AG04449 (cell line): ENCODE results near the gene KRTAP21-2.

ENCODE experiments used
- CTCF ChIA-PET: fragments of 350-600 bp; formaldehyde crosslinking; extraction: SDS; loops from one replicate; lab custom pipeline; 2021; ENCODE audit warnings: antibody characterized with exemption; lab: Yijun Ruan, JAX
- POLR2A ChIA-PET: fragments of 400-600, 350-600 bp; formaldehyde crosslinking; extraction: SDS; loops from one replicate; lab custom pipeline; 2020; ENCODE audit warnings: antibody characterized with exemption, inconsistent platforms; lab: Yijun Ruan, JAX
- DNase-seq: peaks from one replicate; pipeline ENCODE4 v3.0.0-alpha.2; 2010; ENCODE audit warnings: low read depth, low spot score
- H3K4me3 ChIP-seq: 2 replicates; pipeline ENCODE4 v1.5.1; 2011; ENCODE audit warnings: low read depth, mild to moderate bottlenecking, control low read depth, low read length
- TF ChIP-seq, protein P1 (sequence below): IDR thresholded peaks from one replicate; pipeline ENCODE4 v1.5.1; 2011; ENCODE audit warnings: mild to moderate bottlenecking, moderate library complexity, low read length, control low read depth, inconsistent platforms; ENCODE audit not compliant: insufficient read depth; ENCODE audit errors: missing control alignments

The KRTAP21-2 gene

DNA sequence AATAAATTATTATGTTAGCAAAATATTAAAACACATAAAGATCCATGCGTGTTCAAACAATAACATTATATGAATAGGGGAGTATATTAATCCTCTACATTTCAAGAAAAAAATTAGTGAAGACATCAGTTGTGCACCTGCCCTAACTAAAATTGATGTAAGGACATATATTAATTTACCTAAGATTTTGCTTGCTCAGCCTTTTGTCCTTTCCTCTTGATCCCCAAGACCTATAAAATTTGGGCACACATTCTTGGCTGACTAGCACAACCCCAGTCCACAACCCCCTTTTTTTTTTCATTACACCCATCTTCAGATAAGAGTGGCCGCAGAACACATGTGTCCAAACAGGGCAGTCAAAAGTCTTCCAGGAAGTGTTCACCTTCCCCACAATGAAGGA lies 6.6 kb downstream of the KRTAP21-2 start:
- no peak overlapping the region for H3K4me3 ChIP-seq
- ChIA-PET POLR2A (no interaction called here), CTCF (no interaction called here)
- DNase-seq = no peak
- TF ChIP-seq, protein P1, sequence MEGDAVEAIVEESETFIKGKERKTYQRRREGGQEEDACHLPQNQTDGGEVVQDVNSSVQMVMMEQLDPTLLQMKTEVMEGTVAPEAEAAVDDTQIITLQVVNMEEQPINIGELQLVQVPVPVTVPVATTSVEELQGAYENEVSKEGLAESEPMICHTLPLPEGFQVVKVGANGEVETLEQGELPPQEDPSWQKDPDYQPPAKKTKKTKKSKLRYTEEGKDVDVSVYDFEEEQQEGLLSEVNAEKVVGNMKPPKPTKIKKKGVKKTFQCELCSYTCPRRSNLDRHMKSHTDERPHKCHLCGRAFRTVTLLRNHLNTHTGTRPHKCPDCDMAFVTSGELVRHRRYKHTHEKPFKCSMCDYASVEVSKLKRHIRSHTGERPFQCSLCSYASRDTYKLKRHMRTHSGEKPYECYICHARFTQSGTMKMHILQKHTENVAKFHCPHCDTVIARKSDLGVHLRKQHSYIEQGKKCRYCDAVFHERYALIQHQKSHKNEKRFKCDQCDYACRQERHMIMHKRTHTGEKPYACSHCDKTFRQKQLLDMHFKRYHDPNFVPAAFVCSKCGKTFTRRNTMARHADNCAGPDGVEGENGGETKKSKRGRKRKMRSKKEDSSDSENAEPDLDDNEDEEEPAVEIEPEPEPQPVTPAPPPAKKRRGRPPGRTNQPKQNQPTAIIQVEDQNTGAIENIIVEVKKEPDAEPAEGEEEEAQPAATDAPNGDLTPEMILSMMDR = no peak

DNA sequence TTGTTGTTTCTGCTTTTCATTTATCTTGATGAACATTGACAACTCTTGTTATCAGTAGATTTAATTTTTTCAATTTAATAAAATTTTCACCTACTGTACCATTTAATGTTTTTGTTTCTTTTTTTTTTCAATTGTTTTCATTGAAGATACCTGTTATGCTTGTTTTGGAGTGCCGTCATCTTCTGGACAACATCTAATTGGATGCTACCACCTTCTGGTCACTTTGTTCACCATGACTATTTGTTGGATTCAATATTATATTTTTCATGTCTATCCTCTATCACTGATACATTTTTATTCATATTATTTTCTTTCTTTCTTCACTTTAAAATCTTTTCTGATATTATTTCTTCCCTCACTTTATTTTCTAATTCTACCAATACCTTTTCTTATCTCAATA lies 14.0 kb downstream of the KRTAP21-2 start:
- CTCF ChIA-PET = no interaction called here
- POLR2A ChIA-PET = no interaction called here
- DNase-seq = no peak
- TF ChIP-seq, protein P1 = no peak
- H3K4me3 ChIP-seq = no peak overlapping the region

DNA sequence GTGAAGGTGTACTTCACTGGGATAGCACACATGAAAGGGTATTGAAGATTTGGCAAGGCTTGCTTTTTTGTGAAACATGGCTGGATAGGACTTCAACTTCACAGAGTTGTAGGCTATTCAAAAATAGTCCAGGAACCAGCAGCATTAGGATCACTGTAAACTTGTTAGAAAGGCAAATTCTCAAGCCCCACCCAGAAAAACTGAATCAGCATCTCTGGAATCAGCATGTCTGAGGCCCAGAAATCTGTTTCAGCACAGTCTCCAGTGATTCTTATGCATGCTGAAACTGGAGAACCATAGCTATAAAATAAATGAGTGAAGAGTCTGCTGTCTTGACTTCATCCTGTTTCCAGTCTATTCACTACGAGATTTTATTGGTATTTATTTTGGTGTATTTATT lies 20.3 kb downstream of the KRTAP21-2 start:
- TF ChIP-seq, protein P1 = no peak
- ChIA-PET CTCF (no interaction called here), POLR2A (no interaction called here)

DNA sequence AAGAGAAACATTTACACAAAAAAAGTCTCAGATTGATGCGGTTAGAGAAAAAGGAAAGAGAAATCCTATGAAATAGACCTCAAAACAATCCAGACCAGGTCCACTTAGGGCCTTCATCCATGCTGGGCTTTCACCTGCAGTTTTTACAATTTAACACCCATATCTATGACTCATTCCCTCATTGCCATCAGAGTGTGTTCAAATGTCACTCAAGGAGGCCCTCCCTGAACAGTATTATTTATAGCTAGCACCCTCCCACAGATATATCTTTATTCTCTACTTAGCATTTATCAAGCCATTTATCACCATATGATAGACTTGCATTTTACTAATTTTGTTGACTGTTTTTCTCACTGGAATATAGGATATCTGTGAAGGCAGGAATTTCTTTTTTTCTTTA lies 27.7 kb downstream of the KRTAP21-2 start:
- H3K4me3 ChIP-seq = no peak overlapping the region
- TF ChIP-seq, protein P1 = no peak
- CTCF ChIA-PET = no interaction called here
- POLR2A ChIA-PET = no interaction called here
- DNase-seq = no peak

More for the DNA sequence above, 20.3 kb downstream of the KRTAP21-2 start:
- DNase-seq = no peak
- H3K4me3 ChIP-seq = no peak overlapping the region

DNA sequence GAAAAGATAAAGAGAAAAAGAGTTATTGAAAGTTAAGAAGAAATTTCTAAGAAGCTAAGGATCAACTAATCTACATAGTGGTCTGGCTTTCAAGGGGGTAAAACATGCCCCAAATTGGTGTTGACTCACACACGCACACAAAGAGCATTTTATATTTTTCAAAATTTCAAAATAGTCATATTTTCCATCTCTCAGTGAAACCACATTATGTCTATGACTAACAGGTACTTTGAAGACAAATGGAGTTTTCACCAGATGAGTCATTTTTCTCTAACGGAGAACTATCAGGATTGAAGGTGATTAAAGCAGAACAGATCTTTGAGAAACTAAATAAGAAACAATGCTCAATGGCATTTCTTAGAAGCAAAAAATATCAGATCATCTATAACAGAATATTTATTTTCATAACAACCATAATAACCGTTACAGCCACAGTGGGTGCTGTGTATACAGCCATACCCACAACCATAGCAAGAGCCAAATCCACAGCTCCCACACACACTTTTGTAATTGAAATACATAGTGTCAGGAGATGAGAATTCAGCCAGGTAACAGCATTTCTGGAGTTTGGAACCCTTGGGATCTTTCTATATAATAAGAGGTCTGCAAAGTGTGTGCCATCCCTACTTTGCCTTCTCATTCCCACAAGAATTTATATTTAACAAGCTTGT lies 28.7 kb downstream of the KRTAP21-2 start, which contains the start of gene KRTAP21-3:
KRTAP21-3 (minus strand) TSS at position 539 of the 671 bp plus-strand sequence; CDS start at position 521, 18 bp downstream.
- DNase-seq = no peak
- CTCF ChIA-PET = no interaction called here
- TF ChIP-seq, protein P1 = no peak
- POLR2A ChIA-PET = no interaction called here
- no peak within 1 kb of the TSS for H3K4me3 ChIP-seq

DNA sequence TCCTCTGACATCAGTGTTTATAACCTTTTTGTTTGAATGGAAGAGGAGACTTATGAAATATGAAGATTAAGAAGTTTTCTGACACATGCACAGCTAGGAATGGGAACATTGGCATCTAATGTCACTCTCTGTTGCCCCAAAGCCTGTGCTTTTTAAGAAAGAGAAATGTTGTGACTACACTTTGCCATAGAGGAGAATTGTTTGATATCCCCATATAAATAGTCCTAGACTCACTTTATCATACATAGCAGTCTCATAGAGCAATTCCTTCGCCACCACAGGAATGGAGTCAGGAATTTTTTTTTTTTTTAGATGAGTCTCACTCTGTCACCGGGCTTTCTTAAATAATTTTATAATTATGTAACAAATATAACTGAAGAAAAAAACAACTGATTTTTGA lies 30.0 kb downstream of the KRTAP21-2 start:
- ChIA-PET POLR2A (no interaction called here), CTCF (no interaction called here)

More for the DNA sequence above, 30.0 kb downstream of the KRTAP21-2 start:
- H3K4me3 ChIP-seq = no peak overlapping the region
- DNase-seq = no peak
- TF ChIP-seq, protein P1 = no peak
